Measurements from ENCODE around the gene PHB1.
A peak's percentile ranks its signal among the peaks of the same experiment; 100 is the strongest.
"Not testable (repeated sequence)": the region's sequence is repeated elsewhere in the genome, so short reads cannot be mapped to it uniquely, and the experiment has no call there.

Gene PHB1

GRCh38 chr17:49375544-49375943 lies 39.1 kb downstream of the PHB1 start:
- no peak overlapping the region for H3K4me3 ChIP-seq (ENCODE audit: low read depth, low read length)
- DNase-seq (ENCODE audit: low read depth), result no peak
- TF ChIP-seq CTCF (IDR thresholded peaks at IDR 0.05; ENCODE audit: insufficient read depth, low read depth, low read length, missing control alignments), result no peak

- no peak overlapping the region for H3K4me3 ChIP-seq (ENCODE audit: low read depth, low read length)
- TF ChIP-seq CTCF (IDR thresholded peaks at IDR 0.05; ENCODE audit: insufficient read depth, low read depth, low read length, missing control alignments), result no peak
- DNase-seq (ENCODE audit: low read depth), result peak; percentile 35
Measured at GRCh38 chr17:49373115-49373514, 41.6 kb downstream of the PHB1 start.

- no peak overlapping the region for H3K4me3 ChIP-seq (ENCODE audit: low read depth, low read length)
- no peak for TF ChIP-seq CTCF (IDR thresholded peaks at IDR 0.05; ENCODE audit: insufficient read depth, low read depth, low read length, missing control alignments)
- no peak for DNase-seq (ENCODE audit: low read depth)
Measured at GRCh38 chr17:49372425-49372824, 42.3 kb downstream of the PHB1 start.

- H3K4me3 ChIP-seq (ENCODE audit: low read depth, low read length), result no peak overlapping the region
- DNase-seq (ENCODE audit: low read depth), result no peak
- no peak for TF ChIP-seq CTCF (IDR thresholded peaks at IDR 0.05; ENCODE audit: insufficient read depth, low read depth, low read length, missing control alignments)
Measured at GRCh38 chr17:49370971-49371834, 43.5 kb downstream of the PHB1 start.

GRCh38 chr17:49369760-49370159 lies 44.9 kb downstream of the PHB1 start:
- DNase-seq (ENCODE audit: low read depth), result no peak
- TF ChIP-seq CTCF (IDR thresholded peaks at IDR 0.05; ENCODE audit: insufficient read depth, low read depth, low read length, missing control alignments), result no peak
- H3K4me3 ChIP-seq (ENCODE audit: low read depth, low read length), result no peak overlapping the region

- H3K4me3 ChIP-seq (ENCODE audit: low read depth, low read length), result no peak overlapping the region
- TF ChIP-seq CTCF (IDR thresholded peaks at IDR 0.05; ENCODE audit: insufficient read depth, low read depth, low read length, missing control alignments), result no peak
- no peak for DNase-seq (ENCODE audit: low read depth)
Measured at GRCh38 chr17:49369089-49369488, 45.6 kb downstream of the PHB1 start.

GRCh38 chr17:49365667-49366066 lies 49.0 kb downstream of the PHB1 start:
- peak; percentile 40 for DNase-seq (ENCODE audit: low read depth)
- H3K4me3 ChIP-seq (ENCODE audit: low read depth, low read length), result no peak overlapping the region
- no peak for TF ChIP-seq CTCF (IDR thresholded peaks at IDR 0.05; ENCODE audit: insufficient read depth, low read depth, low read length, missing control alignments)

GRCh38 chr17:49365126-49365525 lies 49.6 kb downstream of the PHB1 start:
- not testable (repeated sequence) for DNase-seq (ENCODE audit: low read depth); H3K4me3 ChIP-seq (ENCODE audit: low read depth, low read length)
